ENCODE measurements around the gene FKBP7. TPM values are rescaled to one million over a fixed set of nuclear protein-coding genes. Genes with fewer than 3 reads are reported as not detected.

Gene FKBP7
- polyA plus RNA-seq, 1 donor = 21.6 TPM

Other genes with a start within 250 kb of the FKBP7 start
- 45.1 TPM for gene PRKRA, start 27.4 kb downstream of the FKBP7 start, polyA plus RNA-seq
- 6.5 TPM for gene PJVK, start 27.2 kb downstream of the FKBP7 start, polyA plus RNA-seq
- 12.9 TPM for gene PLEKHA3, start 1.9 kb upstream of the FKBP7 start, polyA plus RNA-seq